GM21360 (cell line): Measurements from ENCODE around the gene ZNF24.
A peak's percentile ranks its signal among the peaks of the same experiment; 100 is the strongest.

Experiments
- ATAC-seq: cut with Tn5 transposase; IDR thresholded peaks from one replicate; pipeline ENCODE4 v1.9.1; 2021; ENCODE audit warnings: mild to moderate bottlenecking, moderate library complexity; ENCODE audit not compliant: unreplicated experiment

The ZNF24 gene

DNA sequence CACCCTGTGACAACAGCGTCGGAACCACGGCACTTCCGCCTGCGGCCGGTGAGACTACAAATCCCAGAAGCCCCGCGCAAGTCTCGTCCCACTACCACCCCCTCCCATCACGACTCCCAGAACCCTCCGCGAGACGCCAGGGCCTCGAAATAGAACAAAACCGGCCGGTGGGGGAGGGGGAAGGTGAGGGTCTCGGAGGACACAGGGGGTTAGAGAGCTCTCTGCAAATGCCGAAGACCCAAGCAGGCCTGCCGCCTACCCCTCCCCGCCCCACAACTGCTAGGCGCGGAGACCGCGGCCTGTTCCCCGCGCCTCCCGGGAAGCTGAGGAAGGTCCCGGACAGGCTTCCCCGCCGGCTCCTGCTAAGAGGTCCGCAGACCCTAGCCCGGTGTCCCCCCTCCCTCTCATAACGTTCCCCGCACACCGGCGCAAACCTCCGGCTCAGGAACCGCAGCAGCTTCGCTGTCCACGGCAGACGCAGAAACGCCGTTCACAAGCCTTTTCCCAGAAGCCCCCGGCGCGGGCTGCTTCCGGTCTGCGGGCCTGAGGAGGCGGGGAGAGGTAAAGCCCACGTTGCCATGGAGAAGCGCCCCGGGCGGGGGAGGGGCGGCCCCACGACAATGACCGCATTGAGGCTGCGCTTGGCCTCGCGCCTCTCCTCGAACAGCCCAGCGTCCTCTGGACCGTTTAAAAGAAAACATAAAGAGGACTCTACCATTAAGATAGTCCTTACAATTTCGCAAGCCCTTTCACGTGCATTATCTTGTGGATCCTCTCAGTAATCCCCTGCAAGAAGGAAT lies at the start of gene ZNF24:
ZNF24 (minus strand) TSS at position 485 of the 800 bp plus-strand sequence. CDS start 3,770 bp downstream, outside the sequence.
- ATAC-seq = peak; percentile 84

DNA sequence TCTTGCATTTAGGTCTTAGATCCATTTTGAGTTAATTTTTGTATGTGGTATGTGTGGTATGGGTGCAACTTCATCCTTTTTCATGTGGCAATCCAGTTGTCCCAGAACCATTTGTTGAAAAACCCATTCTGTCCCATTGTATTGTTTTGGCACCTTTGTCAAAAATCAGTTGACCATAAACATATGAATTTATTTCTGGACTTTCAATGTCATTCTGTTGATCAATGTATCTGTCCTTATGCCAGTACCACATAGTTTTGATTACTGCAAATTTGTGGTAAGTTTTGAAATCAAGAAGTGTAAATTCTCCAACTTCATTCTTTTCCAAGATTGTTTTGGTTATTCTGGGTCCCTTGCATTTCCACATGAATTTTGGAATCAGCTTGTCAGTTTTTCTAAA lies 49.5 kb upstream of the ZNF24 start:
- ATAC-seq = no peak

DNA sequence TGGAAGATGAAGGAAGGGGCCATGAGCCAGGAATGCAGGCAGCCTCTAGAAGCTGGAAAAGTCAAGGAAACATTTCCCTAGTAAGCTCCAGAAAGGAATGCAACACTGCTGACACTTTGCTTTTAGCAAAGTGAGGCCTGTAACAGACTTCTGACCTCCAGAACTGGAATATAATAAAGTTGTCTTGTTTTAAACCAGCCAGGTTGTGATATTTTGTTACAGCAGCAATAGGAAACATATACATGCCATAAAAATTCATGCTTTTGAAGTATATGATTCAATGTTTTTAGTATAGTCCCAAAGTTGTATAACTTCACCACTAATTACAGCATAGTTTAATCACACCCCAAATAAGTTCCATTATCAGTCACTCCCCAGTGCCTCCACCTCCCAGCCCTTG lies 48.2 kb upstream of the ZNF24 start:
- ATAC-seq = no peak

DNA sequence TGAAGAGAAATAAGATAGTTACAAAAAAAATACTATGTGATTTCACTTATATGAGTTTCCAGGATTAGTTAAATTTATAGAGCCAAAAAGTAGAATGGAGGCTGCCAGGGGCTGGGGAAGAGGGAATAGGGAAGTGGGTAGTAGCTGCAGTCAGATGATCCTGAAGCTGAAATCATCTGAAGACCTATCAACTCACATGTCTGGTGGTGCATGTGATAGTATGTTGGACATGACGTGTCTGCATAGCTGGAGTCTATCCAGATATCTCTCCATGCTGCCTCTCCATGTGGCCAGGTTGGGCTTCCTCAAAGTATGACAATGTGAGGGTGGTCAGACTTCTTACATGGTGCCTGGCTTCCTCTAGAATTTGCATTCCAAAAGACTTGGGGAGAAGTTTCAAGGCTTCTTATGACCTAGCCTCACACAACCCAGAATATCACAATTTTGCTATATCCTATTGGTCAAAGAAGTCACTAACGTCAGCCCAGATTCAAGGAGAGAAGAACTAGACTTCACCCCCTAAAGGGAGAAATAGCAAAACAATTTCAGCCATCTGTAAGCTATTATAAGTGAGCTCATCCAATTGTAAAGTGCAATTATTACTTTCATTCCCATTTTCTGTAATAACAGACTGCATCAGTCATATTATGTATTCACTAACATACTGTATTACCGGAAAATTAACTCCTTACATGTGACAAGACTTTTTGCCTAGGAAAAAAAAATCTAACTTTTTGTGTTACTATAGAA lies 46.9 kb upstream of the ZNF24 start:
- no peak for ATAC-seq

DNA sequence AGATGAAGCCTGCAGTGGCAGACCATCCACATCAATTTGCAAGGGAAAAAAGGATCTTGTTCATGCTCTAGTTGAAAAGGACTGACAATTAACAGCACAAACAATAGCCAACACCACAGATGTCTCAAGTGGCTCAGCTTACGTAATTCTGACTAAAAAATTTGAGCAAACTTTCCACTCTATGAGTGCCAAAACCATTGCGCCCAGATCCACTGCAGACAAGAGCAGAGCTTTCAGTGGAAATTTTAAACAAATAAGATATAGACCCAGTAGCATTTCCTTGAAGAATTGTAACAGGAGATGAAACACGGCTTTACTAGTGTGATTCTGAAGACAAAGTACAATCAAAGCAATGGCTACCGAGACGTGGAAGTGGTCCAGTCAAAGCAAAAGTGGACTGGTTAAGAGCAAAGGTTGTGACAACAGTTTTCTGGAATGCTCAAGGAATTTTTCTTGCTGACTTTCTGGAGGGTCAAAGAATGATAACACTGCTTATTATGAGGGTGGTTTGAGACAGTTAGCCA lies 44.9 kb upstream of the ZNF24 start:
- ATAC-seq = no peak

DNA sequence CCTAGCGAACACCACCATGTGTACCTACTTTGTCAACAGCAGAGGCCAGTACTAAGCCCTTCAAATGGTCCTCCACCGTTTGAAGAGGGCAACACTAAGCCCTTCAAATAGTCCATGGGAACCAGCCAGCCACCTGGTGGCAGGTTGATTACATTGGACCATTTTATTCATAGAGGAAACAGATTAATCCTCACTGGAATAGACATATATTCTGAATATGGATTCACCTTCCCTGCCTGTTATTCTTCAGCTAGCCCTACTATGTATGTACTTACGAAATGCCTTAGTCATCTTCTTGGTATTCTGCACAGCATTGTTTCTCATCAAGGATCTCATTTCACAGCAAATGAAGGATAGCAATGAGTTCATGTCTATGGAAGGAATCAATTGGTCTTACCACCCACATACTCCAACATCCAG lies 42.9 kb upstream of the ZNF24 start:
- ATAC-seq = no peak

DNA sequence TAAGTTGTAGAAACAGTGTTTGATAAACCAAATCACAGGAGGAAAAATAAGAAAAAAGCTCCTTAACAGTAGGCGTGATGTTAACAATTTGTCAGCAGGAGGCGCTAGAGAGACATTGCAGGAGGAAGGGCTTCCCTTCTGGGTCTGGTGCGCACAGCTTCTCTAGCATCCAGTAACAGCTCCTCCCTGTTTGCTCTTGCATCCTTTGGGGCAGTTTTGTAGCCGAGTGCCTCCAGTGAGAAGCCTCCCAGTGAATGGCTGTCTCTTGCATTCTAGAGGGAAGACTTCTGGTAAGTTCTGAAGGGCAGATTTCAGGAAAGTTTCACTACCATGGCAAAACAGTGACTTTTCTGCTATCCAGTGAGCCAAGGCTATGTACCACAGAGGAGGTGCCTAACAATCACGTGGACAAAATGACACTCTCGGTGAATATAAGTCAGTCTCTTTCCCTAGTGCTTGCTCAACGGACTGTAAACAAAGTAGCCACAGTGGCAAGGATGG lies 42.4 kb upstream of the ZNF24 start:
- peak; percentile 83 for ATAC-seq

DNA sequence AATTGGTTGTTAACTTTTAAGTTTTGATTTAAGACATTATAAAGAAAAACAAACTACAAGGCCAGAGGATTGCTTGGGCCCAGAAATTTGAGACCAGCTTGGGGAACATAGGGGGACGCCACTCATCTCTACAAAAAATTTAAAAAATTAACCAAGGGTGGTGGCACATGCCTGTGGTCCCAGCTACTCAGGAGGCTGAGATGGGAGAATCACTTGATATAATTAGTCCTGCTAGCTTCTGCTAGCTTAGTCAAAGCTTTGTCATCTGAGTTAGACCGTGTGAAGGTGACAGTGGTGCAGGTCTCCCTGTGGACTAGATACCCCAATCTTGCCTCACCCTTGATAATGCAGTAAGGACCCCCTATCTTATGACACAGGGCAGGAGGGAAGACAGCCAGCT lies 38.9 kb upstream of the ZNF24 start:
- ATAC-seq = no peak

DNA sequence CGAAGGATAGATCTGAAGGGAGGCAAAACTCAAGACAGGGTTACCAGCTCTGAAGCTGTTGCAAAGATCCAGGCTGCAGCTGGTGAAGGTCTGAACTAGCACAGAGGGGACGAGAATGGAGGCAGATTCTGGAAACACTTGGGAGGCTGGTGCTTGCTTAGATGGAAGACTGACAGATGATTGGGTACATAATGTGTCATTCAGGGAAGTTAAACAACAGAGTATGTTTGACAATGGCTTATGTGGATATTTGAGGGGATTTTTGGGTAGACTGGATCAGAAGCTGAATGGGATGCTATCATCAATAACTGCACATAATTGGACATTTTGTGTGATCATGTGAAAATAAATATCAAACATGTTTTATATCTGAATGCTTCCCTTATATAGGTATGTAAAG lies 35.2 kb upstream of the ZNF24 start:
- no peak for ATAC-seq

DNA sequence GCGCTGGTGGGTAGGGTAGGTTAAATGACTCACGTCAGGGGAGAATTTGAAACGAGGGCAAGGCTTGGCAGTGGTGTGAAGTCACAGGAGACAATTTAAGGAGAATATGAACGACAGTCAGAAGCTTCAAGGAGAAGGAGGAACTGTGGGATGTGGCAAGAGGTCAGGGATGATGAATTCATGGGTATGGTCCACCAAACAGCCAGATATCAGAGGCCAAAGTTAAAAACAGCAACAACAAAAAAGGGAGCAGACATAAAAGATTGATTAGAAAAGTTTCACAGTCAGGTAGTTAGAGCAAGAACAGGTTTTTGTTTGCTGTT lies 34.3 kb upstream of the ZNF24 start:
- ATAC-seq = no peak

DNA sequence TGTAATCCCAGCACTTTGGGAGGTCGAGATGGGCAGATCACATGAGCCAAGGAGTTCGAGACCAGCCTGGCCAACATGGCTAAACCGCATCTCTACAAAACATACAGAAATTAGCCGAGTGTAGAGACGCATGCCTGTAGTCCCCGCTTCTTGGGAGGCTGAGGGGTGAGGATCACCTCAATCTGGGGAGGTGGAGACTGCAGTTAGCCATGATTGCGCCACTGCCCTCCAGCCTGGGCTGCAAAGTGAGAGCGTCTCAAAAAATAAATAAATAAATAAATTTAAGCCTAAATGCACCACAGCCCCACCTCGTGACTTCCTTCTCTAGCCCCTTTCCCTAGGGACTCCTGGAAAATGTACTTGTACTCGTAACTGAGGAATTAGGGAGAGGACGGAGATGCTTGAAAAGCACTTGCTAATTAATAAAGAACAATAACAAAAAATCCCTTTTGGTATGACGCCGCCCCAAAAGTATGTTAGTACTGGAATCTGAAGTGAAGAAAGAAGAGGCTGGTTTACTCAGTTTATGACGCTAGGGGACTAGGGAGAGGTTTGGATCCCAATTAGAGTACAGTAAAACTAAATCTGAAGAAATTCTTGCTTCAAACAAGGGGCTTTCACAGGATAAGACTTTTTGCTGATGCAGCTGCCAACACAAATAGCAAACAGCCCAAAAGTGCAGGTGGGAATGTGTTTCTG lies 33.8 kb upstream of the ZNF24 start:
- ATAC-seq = no peak

DNA sequence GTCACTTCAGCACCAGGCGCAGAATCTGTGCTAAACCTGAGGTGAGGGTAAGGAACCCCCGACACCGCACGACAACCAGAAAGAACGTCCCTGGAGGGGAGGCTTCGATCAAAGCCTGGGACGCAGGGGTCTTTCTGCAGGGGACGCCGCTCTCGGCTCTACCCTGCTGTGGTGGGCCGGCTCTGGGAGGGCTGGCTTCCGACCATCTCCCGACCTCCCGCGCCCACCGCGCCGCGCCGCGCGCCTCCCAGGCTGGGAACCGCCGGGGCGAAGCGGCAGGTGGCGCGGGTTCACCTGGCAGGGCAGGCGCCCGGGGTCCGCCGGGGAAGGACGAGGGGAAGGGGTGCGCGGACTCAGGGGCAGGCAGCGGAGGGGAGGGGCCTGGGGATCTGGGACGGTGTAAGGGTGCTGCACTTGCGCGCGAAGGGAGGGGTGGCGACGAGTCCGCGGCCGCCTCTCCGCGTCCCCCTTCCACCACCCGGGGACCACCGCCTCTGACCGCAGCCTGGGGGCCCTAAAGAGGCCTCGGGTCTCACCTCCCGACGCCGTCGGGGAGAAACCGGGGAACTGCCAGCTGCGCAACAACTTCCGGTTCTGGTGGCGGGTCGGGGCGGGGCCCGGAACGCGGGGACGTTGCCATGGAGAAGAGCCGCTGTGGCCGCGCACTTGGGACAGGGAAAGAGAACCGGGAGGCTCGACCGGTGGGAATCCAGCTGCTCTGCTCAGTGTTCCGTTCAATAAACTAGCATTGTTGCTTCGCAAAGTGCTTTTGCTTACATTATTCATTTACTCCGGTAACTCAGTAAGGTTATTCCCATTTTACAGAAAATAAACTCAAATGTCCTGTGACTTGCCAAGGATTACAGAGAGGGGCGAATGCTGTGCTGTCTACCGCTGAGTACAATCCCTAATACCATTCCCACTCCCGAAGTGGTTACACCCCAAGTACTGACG lies 32.8 kb upstream of the ZNF24 start, which contains the start of gene ZNF396:
ZNF396 (minus strand) TSS at position 596 of the 954 bp plus-strand sequence. CDS start 3,045 bp downstream, outside the sequence.
- ATAC-seq = peak; percentile 83

DNA sequence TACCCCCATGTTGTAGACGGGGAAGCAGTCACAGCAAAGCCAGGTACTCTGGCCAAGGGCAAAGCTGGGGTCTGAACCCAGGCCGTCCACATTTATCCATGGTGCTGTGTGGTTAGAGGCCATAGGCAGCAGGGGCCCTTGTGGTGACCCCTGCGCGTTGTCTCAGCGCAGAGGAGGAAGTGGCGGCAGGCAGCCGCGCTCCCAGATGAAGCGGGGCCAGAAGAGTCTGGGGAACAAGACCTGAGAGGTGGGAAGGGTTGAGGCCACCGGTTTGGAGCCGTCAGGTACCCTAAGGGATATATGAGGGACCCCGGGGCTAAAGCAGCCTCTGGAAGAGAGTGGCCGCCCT lies 32.1 kb upstream of the ZNF24 start:
- ATAC-seq = peak; percentile 38

DNA sequence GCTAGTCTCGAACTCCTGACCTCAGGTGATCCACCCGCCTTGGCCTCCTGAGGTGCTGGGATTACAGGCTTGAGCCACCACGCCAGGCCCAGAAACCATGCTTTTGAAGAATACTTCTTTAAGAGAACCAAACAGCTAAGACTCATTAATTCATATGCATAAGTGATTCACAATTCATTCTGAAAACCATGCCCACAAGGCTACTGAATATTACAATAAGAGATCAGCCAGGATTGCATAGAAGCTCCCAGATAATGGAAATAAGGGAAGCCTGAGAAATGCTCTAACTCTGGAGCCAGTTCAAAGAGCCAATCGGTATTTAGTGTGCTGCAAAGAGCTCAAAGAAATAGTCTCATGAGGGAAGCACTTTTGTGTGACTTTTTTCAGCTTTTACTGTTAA lies 30.5 kb upstream of the ZNF24 start:
- ATAC-seq = no peak

DNA sequence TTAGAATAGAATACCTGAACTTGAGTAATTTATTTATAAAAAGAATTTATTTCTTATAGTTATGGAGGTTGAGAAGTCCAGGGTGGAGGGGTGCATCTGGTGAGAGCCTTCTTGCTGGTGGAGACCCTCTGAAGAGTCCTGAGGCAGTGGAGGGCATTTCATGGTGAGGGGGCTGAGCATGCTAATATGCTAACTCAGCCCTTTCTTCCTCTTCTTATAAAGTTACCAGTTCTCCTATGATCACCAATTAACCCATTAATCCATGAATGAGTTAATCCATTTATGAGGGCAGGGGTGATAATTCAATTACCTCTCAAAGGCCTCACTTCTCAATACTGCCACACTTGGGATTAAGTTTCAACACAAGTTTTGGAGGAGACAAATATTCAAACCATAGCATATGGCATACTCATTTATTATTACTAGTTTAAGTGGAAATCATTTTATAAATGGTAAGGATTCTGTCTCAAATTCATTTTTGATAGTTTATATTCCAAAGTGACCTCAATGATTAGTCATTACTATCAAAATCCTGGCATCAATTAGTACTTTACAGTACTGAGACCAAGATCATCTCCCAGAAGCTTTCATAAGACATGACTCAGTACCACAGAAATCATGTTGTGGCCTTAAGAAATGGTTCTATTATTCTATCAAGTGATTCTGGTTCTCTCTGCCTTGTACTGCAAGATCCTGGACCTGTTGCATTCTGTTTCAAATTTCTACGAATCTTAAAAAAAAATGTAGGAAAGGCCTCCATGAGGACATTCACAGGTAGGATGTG lies 27.4 kb upstream of the ZNF24 start:
- ATAC-seq = no peak

DNA sequence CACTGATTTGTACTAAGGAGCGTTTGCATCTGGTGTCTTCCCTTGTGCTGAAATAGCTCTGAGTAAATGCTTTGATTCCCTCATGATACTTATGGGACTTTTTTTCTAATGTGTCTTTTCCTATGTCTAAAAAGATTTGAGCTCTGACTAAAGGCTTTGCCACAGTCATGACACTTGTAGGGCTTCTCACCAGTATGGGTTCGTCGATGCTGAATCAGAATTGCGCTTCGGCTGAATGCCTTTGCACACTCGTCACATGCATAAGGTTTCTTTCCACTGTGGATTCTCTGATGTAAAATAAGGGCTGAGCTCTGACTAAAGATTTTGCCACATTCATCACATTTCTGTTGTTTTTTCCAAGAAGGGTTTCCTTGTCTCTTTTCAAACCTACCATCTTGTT lies 24.9 kb upstream of the ZNF24 start:
- no peak for ATAC-seq

DNA sequence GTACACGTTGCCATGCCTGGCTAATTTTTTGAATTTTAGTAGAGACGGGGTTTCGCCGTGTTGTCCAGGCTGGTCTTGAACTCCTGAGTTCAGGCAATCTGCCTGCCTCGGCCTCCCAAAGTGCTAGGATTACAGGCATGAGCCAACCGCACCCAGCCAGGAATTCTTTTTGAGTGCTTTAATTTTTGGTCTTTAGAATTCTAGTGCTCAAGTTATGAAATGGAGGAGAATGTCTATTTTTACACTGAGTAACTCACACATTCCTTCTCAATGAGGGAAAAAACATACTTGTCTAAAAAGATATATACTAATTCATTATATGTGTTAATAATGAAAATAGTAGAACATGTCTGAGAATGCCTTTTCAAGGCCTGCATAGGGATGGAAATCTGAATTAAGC lies 24.4 kb upstream of the ZNF24 start:
- ATAC-seq = no peak

DNA sequence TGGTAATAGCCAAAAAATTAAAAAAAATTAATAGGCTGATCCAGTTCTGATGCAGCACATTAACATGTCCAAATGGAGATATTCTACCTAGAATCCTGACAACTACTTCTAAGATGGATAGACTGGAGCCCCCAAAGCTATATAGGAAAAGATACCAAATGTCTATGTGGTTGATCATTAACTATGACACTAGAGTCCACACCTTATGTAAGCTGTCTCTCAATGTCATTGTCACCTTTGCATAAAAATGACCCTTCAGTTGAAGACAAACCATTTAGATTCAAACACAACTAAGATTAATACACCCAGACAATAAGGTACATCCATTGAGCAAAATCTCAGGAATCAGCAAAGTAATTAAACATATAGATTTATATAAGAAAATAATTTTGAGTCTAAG lies 18.3 kb upstream of the ZNF24 start:
- ATAC-seq = no peak

DNA sequence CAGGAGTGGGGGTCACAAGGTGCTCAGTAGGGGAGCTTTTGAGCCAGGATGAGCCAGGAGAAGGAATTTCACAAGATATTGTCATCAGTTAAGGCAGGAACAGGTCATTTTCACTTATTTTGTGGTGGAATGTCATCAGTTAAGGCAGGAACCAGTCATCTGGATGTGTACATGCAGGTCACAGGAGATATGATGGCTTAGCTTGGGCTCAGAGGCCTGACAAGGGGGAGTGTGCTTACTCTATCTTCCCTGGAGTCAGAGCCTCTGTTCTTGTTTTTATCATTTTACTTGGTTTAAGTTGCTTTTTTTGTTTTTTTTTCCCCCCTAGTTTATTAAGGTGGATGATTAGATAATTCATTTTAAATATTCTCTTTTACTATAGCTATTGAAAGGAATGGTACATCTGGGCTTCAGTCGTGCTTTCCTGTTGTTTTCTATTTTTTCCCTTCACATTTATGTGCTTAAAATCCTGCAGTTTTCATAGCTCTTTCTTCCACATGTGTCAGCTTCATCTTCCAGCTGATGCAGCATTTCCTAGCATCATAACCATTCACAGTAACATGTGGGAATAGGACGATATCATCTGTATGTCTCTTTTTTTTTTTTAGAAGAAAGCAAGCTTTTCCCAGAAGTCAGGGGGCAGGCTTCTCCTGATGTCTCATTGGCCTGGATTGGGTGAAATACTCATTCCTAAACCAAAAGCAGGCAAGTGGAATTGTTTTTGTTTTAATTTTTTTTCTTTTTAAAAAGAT lies 17.5 kb upstream of the ZNF24 start:
- no peak for ATAC-seq
